HG03025 (cell line): ENCODE data around the gene SLC1A3.

Experiments used
- ATAC-seq: cut with Tn5 transposase; IDR thresholded peaks from one replicate; pipeline ENCODE4 v1.9.1; 2021; ENCODE audit warnings: mild to moderate bottlenecking, moderate library complexity; ENCODE audit not compliant: unreplicated experiment, low FRiP score

SLC1A3 gene

DNA sequence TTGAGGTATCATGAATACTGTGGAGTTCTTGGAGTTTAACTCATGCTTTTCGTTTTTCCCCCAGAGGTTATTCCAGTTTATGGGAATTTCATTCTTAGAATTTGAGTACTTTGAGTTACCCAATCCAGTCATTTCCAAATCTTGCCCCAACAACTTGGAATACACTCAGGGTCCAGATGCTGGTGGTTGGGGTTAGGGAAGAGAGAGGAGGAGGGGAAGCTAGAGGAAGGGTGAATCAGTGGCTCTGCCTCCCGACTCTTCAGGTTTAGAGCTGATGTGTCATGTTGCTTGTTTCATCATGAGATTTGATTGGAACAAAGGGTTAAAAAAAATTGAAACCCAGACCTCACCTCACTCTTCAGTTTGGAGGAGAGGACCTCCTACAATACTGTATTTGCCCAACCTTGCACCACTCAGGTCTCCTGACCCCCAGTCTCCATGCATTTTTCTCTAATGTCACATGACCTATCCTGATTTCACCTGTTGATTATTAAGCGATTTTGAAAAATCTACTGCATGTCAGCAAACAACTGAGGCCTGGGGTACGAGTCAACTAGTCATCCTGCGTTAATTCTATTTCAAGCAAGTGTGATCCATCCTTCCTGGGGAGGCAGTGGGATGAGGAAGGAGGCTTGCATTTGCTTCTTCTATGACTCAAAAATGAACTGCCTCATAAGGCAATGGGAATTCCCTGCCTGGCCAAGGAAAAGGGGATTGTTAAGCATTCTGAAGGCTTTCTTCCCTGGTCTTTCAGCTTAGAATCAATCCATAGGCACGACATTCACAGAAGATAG, 6.2 kb upstream of the SLC1A3 start:
- no peak for ATAC-seq

DNA sequence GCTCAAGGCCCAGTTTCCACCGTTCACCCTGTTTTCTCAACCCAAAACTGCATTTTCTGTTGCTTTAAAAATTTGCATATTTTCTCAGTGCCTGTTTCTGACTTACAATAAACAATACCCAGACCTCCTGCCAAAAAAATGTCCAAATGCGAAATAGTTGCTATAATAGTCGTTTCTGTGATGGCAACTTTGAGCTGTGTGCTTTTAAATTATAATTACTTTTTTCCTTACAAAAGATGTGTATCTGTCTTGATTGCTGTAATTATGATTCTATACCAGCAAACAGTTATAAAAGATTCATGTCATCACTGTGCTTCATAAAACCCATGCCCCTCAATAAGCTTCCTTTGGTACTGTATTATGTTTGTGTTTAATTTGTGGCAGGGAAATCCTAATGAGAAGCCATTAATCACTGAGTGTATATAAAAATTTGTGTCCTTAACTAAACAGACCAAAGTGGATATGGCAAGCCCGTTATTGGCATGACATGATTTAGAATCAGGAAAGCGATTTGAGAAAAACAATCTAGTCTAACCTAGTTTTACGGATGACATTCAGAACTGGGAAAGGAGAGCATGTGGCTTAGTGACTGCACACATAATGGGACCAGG, 5.4 kb upstream of the SLC1A3 start:
- ATAC-seq = no peak

DNA sequence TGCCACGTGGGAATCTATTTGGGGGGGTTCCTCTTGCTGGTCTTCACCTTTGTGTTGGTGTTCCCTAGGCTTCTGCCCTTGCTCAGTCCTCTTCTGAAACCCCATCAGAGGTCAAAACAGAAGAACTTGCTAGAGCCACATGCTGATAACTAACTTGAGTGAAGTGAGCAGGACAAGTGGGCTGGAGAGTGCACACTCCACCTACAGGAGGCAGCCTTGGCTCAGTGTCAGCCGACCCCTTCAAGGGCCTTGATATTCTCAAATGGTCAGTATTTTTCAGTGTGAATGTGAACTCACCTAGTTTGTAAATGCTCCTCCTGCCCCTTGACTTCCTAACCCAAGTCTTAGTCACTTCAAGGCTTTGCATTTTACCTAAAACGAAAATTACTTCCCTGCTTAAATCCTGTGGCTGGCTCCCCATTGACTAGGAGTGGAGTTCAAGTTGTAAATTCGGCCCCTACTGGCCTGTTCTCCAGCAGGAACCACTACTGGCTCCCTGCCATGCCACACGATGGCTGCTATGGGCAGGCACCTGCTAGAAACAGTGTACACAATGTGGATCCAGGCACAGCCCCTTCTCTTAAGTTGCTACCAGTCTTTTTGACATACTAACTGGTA, 3.6 kb upstream of the SLC1A3 start:
- no peak for ATAC-seq

GRCh38 chr5:36605241-36605640, 1.2 kb upstream of the SLC1A3 start:
- no peak for ATAC-seq

GRCh38 chr5:36606036-36606427, 374 bp upstream of the SLC1A3 start:
- ATAC-seq = no peak

GRCh38 chr5:36607114-36607571, 737 bp downstream of the SLC1A3 start:
- no peak for ATAC-seq

GRCh38 chr5:36607838-36608783, 1.7 kb downstream of the SLC1A3 start:
- no peak for ATAC-seq

DNA sequence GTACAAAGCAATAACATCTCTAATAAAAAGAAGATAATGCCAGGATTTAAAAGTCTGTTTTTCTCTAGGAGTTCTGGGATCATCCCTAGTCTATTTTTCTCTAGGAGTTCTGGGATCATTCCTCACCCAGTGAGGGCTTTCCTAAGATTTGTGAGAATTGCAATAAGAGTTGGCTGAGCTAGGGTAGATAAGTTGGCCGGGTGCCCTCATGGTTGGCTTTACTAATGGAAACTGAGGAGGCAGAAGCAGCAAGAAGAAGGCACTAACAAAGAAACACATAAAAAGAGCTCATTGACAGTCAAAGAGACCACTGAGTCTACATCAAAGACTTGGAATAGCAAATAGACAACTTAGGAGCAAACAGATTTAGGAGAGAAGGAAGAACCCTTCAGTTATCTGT, 4.2 kb downstream of the SLC1A3 start:
- ATAC-seq = no peak

DNA sequence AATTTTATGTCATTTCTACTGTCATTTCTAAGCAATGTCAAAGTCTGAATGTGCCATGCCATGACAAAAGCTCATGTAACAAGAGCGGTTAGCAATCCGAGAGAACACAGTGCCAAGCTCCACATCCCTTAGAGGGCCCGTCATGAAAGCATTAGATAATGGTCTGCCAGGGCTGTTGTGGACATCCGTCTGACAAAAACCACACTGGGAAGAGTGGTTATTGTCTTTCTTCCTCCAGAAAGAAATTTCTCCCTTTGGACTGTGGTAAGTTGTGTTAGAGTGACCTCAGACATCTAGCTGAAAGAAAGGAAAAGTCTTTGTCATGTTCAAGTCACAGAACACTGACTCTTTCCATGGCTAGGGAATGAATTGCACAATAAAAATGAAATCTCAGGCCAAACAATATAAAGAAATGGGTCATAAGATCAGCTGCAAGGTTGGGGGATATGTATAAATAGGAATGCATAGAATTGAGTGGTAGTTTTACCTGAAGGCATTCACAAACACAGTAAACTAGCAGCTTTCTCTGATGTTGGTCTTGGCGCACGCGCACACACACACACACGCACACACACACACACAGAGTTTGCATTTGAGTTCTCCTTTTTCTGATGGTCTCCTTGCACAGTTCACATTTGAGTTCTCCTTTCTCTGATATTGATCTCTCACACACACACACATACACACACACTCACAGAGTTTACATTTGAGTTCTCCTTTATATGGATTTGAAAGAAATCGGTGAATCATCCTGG, 5.3 kb downstream of the SLC1A3 start:
- ATAC-seq = no peak

GRCh38 chr5:36613241-36613640, 6.8 kb downstream of the SLC1A3 start:
- no peak for ATAC-seq

DNA sequence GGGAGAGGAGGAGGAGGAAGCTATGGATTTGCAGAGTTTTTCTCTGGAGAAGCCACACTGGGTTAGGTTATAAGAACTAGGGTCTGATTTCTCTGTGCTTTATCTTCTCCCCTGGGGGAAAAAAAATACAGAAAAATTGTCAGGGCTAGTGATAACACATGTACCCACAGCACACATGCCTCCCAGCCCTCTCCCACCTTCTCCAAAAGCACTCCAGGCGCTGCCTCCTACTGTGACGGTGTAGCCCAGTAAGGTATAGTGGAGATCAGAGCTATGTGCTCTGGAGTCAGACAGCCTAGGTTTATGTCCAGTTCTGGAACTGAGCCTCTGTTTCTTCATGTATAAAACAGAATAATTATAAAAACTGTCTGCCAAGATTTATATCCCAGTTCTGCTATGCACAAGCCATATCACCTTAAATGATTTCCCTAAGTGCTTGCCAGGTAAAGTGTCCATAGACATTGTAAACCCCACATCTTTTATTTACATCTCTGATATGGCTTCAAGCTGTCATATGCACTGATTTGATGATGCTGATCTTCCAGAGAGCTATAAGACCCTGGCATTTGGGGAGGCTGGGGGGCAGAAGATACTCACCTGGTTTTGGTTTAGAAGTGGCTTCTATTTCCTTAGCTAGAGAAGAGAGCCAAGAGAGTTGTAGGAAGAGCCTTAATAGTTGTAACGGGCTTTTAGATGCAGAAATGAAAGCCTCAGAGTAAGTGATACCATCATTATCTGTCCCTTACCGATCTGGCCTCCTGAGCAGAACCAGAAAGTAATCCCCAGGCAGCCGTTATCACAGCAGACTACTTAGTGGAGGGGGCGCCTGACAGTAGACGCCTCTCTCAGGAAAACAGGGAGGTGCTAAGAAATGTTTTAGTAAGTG, 7.6 kb downstream of the SLC1A3 start:
- ATAC-seq = no peak

DNA sequence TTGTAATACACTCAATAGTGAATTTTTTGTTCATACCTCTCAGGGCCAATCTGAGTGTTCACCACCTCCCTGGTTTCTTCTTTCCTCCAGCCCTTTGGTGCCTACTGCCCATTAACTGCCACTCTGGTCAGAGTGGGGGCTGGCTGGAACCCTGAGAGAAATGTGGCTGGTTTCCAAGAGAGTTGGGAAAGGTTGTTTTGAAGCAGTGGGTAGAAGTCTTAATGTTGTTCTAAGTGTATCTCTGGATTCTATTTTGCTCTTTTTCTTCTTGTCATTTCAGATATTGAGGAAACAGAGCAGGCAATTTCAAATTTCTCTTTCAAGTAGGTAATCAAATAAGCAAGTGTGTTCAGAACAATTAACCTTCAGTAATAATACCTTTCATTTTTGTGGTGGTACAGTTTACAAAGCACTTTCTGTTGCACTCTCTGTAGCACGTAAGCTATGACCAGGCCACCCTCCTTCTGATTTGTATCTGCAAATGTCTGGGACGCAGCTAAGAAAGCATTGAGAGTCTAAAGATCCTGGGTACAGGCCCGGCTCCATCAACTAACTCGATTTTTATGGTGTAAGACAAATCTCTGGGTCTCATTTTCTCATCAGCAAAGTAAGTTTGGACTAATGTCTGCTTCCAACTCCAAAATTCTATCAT, 8.4 kb downstream of the SLC1A3 start:
- ATAC-seq = no peak

DNA sequence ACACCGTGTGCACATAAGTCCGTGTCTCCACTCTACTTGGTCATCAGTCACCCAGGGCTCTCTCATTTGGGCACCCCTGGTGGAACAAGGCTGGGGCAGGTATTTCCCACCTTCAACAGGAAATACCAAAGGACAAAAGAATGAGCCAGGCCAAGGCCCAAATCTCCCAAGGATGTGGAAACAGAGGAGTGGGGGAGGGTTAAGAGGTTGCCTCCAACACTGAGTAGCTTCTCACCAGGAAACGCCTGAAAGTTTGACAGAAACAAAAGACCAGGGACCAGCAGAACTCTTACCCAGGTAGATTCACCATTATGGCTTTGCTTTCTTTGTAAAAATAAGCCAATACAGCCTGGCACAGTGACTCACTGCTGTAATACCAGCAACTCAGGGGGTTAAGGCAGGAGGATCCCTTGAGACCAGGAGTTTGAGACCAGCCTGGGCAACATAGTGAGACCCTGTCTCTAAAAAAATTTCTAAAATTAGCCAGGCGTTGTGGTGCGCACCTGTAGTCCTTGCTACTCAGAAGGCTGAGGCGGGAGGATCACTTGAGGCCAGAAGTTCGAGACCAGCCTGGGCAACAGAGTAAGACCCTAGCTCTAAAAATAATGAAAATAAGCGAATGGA, 12.7 kb downstream of the SLC1A3 start:
- ATAC-seq = no peak

DNA sequence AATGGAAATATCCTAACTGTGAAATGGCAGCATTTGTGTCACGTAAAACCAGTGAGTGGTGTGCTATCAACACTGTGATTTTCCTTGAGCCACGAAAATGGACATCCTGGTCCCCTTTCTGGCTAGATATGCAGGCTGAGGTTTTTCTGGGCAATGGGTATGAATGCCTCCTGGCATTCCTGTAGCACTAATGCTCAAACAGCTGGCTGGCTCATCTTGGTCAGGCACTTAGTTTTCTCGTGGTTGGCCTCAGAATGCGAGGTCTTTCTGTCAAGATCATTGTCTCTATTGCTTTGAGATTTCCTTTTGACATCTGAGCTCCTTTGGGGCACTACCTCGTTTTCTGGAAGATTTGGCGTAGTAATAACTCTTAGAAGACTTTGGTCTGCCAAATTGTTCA, 15.6 kb downstream of the SLC1A3 start:
- ATAC-seq = no peak

DNA sequence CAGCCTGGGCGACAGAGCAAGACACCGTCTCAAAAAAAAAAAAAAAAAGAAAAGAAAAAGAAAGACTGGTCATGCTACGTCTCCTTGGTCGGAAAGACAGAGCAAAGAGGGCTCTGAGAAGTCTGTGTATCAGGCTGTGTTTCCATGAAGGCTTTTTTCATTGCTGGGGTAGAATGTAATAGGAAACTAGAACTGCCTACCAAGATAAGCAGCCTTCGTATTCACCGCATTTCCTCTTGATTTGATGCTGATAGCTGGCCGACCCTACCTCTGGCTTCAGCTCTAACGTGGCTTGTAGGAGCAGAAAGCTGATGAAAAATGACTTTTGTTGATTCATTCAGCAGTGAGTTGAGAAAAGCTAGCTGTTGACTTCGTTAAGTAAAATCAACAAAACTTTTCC, 17.4 kb downstream of the SLC1A3 start:
- no peak for ATAC-seq

DNA sequence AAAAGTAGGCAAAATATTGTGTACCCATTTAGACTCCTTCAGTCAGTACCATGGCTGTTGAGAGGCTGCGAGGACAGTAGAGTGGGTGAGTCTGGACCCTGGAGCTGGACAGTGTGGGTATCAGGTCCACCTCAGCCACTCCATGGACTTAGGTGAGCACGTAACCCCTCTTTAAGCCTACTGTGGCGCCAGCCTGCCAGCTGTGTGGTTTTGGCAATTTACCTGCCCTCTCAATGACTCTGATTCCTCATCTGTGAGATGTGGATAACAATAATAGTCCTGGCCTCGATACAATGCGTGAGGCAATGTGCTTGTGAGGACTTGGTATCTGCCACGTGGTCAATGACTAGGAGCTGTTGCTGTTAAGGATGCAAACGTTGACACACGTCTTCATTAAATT, 17.9 kb downstream of the SLC1A3 start:
- no peak for ATAC-seq

DNA sequence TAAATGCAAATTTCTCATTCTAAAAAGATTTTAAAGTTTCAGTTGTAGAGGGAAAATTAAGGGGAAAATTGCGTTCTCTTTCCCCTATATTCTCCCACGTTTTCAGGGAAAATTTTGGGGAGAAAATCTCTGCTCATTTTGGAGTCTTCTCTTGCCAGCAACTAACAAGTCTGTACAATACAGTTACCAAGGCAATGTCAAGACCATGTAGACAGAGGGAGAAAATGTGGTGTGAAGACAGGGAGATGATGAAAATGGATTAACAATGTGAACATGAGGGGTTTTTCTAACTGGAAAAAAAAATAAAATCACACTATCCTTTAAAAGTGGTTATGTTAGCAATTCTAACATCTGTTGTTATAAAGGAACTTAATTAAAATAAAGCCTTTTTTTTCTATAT, 22.3 kb downstream of the SLC1A3 start:
- no peak for ATAC-seq

- ATAC-seq = no peak
These were observed 23.3 kb downstream of the SLC1A3 start for GRCh38 chr5:36629729-36630128.
